HG03066 (cell line): ENCODE results near the gene JPT1.
A peak's percentile ranks its signal among the peaks of the same experiment; 100 is the strongest.

ENCODE experiments used
- ATAC-seq: cut with Tn5 transposase; IDR thresholded peaks from one replicate; pipeline ENCODE4 v1.9.1; 2021; ENCODE audit warnings: low read depth; ENCODE audit not compliant: unreplicated experiment

Gene JPT1

DNA sequence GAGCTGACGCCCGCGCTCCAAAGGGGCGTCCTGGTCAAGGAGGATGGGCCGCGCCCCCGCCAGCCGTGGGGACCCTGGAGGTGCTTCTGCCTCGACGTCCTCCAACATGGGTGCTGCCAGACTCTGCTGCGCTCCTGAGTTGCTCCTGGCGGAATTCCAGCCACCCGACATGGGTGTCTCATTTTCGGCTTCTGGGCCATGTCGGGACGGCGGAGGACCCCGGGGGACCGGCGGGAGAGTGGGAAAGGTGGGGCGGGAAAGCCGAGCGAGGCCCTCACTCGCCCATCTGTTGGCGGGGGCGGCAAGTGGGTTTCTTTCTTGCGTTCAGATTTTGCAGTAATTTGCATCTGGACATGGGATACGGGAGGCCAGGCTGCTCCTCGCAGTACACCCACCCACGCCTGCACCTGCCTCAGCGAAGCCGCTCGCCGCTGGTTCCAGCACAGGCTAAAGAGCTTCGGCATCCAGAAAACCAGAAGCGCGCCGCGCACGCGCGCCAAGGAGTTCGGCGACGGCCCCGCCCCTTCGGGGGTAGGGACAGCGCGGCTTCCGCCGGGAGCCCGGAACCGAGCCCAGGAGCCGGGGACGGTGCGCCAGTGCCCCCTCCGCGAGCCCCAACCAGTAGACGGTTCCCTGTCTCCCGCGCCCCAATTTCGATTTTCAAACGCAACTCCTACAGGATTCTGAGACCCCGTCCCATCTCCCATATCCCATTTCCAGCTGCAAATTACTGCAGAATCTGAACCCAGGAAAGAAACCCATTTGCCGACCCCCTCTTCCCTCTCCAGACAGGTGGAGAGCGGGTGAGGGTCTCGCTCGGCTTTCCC is 44.7 kb downstream of the JPT1 start, which contains the start of gene ARMC7:
Gene ARMC7 (plus strand): TSS at position 563 of the 827 bp plus-strand sequence. CDS start 320 bp downstream, outside the sequence.
- ATAC-seq = peak; percentile 52

DNA sequence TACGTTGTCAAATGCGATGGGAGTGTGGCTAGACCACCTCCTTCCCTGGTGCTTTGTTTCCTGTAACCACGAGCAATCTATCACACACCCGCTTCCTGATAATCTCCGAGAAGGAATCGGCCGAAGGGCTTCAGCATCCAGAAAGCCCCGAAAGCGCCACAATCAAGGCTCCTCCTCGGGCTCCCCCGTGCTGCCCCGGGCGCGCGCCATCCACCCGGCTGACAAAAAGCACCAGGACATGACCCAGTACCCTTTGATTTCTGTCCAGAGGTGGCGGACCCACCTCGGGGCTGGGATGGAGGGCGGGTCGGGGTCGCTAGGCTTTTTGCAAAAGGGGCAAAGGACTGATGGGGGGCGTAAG is 45.3 kb downstream of the JPT1 start:
- no peak for ATAC-seq

DNA sequence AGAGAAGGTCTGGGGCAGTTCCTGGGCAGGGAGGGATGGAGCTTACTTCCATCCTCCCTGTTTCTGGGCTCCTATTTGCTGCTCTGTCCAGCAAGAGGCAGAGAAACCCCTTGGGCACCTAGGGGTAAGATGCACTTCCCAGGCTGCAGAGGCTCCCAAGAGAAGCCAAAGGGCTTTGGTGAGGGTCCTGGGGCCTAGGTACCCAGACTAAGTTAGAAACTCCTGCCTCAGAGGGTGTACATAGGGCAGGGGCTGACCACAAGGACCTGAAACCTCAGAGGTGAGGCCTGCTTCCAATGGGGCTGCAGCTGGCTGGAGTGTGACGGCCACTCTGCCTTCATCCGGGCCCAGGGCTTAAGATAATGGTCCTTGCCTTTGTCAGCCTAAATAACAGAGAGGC is 46.1 kb downstream of the JPT1 start:
- ATAC-seq = no peak

DNA sequence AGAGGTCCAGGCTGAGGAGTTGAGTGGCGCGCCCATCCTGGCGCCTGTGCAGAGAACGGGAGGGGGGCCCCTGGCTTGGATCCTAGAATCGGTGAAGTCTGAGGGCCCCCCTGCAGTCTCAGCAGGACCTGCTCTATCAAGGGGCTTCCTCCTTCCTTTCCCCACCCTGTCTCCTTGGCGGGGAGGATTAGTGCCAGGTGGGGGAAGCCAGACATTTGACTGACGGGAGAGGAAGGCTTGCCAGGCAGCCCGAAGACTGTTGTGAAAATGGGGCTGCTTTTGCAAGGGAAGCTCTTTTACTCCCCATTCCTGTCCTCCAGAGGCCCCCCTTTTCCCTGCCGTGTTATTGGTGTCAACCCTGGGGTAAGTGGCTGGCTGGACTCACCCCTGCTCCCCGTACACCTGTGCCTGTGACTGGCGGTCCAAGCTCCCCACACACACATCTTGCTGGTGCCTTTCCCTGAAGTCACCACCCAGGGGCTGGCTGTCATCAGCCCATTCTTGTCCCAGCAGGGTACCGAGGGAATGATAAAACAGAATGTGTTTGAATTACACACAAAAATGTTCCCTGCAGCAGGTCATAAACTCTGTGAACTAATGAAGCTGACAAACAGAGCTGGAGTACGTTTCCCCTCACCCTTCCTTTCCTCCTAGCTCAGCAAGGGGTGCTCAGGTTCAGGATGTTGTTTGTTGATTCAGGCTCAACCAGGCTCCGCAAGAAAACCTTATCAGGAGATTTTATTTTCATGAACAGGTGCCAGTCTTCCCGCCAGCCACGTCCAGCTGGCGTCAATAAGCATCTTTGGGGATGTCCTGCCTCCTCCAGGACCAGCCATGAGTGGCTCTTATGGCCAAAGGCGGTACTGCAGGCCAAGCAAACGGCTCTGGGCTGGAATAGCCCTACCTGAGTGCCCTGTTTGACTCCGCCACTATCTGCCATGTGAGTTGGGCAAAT is 48.9 kb downstream of the JPT1 start:
- ATAC-seq = no peak

GRCh38 chr17:75103601-75104554 is 50.4 kb downstream of the JPT1 start:
- no peak for ATAC-seq

DNA sequence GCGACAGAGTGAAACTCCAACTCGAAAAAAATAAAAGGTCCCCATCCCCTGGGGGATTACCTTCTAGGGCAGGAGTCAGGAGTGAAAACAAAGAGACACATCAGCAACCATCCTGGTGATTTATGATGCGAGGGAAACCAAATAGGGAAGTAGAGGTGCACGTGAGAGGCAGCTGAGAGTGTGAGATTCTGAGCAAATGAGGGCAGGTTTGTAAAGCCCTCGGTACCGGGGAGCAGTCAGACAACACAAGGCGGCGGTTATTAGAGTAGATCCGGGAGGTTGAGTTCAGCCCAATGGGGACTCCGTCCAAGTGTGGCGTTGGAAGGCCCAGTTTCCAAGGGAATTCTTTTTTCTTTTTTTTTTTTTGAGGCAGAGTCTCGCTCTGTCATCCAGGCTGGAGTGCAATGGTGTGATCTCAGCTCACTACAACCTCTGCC is 51.9 kb downstream of the JPT1 start:
- no peak for ATAC-seq

DNA sequence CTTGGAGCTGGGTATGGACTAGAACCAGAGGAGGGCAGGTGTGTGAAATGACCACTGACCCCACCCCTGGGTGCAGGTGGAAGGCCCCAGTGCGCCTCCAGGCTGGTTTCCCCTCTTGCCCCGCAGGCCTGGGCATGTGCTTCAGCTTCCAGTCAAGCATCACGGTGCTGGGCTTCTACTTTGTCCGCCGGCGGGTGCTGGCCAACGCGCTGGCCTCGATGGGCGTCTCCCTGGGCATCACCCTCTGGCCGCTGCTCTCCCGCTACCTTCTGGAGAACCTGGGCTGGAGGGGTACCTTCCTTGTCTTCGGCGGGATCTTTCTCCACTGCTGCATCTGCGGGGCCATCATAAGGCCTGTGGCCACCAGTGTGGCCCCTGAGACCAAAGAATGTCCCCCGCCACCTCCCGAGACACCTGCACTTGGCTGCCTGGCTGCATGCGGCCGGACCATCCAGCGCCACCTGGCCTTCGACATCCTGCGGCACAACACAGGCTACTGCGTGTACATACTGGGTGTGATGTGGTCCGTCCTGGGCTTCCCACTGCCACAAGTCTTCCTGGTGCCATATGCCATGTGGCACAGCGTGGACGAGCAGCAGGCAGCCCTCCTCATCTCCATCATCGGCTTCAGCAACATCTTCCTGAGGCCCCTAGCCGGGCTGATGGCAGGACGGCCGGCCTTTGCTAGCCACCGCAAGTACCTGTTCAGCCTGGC is 54.3 kb downstream of the JPT1 start:
- no peak for ATAC-seq

GRCh38 chr17:75098861-75099260 is 55.5 kb downstream of the JPT1 start:
- no peak for ATAC-seq

- no peak for ATAC-seq
Observed at GRCh38 chr17:75097865-75098264, 56.4 kb downstream of the JPT1 start.

DNA sequence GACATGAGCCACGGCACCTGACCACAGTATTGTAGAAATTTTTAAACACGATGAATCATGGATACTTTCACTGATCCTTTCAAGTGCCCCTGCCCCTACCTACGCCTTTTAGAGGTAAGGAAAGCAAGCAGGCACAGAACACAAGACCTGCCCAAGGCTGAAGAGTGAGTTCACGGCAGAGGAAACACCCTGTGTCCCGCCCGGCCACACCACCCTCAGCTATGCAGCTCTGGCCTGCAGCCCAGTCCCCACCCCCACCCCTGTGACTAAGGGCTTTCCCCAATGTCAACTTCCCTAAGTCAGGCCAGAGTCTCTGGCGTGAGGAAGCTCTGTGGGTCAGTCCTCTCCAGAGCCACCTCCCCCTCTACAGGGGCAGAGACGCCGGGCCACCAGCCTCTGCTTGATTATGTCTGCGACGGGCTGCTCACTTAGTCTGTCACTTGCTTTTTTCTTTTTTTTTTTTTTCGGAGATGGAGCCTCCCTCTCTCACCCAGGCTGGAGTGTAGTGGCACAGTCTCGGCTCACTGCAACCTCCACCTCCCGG is 58.2 kb downstream of the JPT1 start:
- no peak for ATAC-seq

- no peak for ATAC-seq
Observed at GRCh38 chr17:75094871-75095399, 59.4 kb downstream of the JPT1 start.

DNA sequence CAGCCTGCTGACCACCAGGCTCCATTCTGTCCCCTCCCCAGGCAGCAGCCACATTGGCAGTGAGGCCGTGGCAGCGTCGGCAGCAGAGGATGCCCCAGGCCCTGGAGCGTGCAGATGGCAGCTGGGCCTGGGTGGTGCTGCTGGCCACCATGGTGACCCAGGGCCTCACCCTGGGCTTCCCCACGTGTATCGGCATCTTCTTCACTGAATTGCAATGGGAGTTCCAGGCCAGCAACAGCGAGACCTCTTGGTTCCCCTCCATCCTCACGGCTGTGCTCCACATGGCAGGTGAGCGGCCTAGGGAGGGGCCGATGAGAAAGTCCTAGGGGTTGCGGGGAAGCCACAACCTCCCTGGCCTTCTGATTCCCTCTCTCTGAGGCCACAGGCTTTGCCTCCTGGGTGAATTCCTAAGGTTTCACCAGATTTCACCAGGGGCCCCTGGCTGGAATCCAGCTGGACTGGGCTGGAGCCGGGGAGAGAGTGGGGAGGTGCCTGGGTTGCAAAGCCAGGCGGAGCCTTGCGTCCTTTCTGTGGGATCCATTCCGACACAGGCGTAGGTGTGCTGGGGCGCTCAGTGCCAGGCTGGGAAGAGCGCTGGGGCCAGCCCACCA is 60.7 kb downstream of the JPT1 start:
- no peak for ATAC-seq

GRCh38 chr17:75091855-75092327 is 62.4 kb downstream of the JPT1 start:
- no peak for ATAC-seq

DNA sequence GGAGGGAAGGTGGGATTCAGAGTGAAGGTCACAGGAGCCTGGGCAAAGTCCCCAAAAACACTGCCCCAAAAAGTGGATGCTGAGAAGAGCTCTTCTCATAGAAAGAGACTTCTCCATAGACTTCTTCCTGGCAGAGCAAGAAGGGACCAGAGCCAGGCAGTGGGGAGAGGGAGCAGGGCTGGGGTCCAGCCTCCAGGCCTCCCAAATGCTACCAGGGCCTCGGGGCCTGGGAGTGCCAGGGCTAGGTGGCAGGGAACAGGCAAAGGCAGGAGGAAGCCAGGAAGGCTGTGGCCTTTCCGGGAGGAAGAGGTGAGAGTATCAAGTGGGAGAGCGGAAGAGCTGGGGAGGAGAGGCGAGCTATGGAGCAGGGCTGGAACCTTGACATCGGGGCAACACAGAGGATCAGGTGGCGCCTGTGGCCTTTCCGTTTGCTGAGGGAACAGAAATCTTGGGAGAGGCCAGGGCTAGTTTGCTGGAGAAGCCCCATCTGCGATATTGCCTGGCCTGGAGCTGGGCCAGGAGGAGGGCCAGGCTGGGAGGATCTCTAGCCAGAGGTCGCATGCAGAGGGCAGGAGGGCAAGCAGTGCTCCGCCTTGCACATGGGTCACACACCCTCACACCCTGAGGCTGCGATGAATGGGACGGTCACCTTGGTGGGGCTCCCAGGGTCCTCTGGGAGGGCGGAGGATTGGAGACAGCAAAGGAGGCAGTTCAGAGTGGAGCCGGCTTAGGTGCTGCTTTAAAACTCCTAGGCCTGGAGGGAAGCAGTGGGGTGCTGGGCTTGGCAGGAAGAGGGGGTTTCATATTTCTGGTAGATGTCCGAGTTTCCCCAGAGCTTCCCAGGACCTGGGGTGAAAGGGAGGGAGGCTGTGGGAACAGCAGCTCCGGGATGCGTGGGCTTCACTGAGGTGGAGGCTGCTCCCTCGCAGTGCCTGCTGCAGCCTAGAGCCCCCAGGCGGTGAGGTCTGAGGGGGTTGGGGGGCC is 63.1 kb downstream of the JPT1 start:
- no peak for ATAC-seq

GRCh38 chr17:75088465-75089417 is 65.6 kb downstream of the JPT1 start:
- no peak for ATAC-seq
